ENCODE measurements around the gene HOXB3. TPM values are rescaled to one million over a fixed set of nuclear protein-coding genes. Genes with fewer than 3 reads are reported as not detected.

HOXB3 gene
- total RNA-seq, 4 donors from 2014 or later = 4.0 to 12.4 (median 4.9) TPM

DNA sequence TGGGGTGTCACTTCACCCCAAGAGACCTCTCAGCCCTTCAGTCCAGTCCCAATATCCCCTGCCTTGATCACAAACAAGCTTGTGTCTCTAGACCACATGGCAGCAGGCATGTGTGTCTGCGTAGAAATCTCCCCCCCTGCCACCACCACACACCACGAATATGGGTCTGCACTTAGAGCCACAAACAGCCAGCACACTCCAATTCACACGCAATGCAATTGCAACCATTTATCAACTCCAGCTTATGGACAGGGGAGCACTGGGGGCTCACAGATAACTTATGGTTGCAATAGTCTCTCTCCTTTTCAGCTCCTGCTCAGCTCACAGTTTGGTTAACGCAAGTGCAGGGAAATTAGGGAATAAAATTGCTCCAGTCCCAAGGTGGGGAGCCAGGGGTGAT lies 33.5 kb upstream of the HOXB3 start:
- no peak for TF ChIP-seq CTCF (IDR thresholded peaks at IDR 0.05; ENCODE audit: low read depth)

GRCh38 chr17:48622857-48623256 lies 32.8 kb upstream of the HOXB3 start:
- no peak for TF ChIP-seq CTCF (IDR thresholded peaks at IDR 0.05; ENCODE audit: low read depth)

- TF ChIP-seq CTCF (IDR thresholded peaks at IDR 0.05; ENCODE audit: low read depth) = no peak
Observed at GRCh38 chr17:48621410-48622392, 31.7 kb upstream of the HOXB3 start.

- TF ChIP-seq CTCF (IDR thresholded peaks at IDR 0.05; ENCODE audit: low read depth) = no peak
Observed at GRCh38 chr17:48620461-48621139, 30.6 kb upstream of the HOXB3 start.

DNA sequence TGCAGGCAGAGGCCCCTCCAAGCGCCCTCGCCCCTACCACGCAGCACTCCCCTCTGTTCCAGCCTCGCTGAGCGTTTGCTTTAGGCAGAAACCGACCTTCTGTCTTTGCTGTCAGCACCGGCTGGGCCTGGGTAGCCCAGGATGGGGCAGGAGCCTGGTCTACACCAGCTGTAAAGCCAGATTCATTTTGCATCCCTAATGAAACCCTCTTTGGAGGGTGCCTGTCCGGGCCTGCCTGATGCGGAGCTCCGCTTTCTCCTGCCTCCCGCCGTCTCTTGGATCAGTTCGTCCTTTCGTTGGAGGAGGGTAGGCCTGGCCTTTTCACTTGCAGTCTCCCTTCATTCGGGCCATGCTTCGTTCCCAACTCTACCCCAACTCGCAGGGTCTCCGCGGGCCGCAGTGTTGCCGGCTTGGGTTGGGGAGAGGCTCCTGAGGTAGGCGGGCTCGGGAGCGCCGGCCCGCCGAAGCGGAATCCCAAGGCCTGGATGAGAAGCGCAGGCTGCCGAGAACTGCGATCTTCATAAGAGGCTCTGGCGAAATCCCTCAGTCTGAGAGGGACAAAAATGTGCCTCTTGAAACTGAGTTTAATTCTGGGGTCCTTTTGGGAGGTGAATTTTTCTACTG lies 29.9 kb upstream of the HOXB3 start:
- TF ChIP-seq CTCF (IDR thresholded peaks at IDR 0.05; ENCODE audit: low read depth) = no peak

DNA sequence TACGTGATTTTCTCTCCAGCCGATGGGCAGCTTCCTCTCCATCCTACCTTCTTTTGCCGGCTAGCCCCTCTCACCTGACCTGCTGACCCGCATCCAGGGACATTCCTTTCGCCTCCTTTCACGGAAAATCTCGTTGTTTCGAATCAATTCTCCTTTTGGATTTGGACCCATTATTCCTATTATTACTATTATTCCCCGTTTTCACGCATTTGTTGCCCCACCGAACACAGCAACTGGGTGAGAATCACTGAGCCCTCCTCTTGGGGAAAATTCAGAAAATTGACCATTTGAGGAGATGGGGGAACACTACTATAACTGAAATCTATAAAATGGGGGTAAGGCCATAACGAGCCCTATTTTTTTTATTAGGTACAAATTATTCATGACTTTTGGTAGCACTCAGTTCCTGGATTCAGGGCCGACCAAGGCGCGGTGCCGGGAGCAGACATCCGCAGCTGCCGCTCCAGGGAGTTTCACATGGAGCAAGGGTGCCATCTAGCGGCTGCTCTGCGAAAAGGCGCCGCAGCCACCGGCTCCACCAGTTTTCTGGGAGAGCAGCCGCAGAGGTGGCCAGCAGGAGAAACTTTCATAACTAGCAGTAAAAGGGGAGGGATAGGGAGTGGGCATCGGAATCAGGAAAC lies 28.3 kb upstream of the HOXB3 start:
- TF ChIP-seq CTCF (IDR thresholded peaks at IDR 0.05; ENCODE audit: low read depth) = no peak

Measured in subcutaneous adipose tissue (tissue), 4 donors.